AG09319 (cell line): ENCODE measurements around the gene RO60.

Source experiments
- DNase-seq: peaks from one replicate; pipeline ENCODE4 v3.0.0-alpha.2; 2010; ENCODE audit warnings: low read depth; ENCODE audit errors: extremely low read depth
- CTCF ChIP-seq: IDR thresholded peaks from 2 replicates; pipeline ENCODE4 v1.5.1; 2011; ENCODE audit warnings: low read depth, mild to moderate bottlenecking, inconsistent platforms, low read length, moderate library complexity

The RO60 gene

GRCh38 chr1:193070942-193071341 lies 11.5 kb downstream of the RO60 start:
- TF ChIP-seq CTCF: no peak
- DNase-seq: no peak

- TF ChIP-seq CTCF: no peak
- no peak for DNase-seq
Measured at GRCh38 chr1:193077991-193078390, 18.6 kb downstream of the RO60 start.

GRCh38 chr1:193079187-193079586 lies 19.8 kb downstream of the RO60 start:
- no peak for TF ChIP-seq CTCF
- no peak for DNase-seq

GRCh38 chr1:193083365-193084088 lies 24.1 kb downstream of the RO60 start:
- TF ChIP-seq CTCF: no peak
- no peak for DNase-seq

- TF ChIP-seq CTCF: no peak
- no peak for DNase-seq
Measured at GRCh38 chr1:193085263-193085662, 25.9 kb downstream of the RO60 start.

GRCh38 chr1:193086342-193086741 lies 26.9 kb downstream of the RO60 start:
- DNase-seq: no peak
- TF ChIP-seq CTCF: no peak

- TF ChIP-seq CTCF: no peak
- no peak for DNase-seq
Measured at GRCh38 chr1:193087893-193088292, 28.5 kb downstream of the RO60 start.
